Stomach (tissue), 4 donors: Measurements from ENCODE around the gene AGAP3.

ENCODE experiments used
- CTCF ChIP-seq, 7 experiments: fragments of 450-650 bp in 4 of 7; fragments of 200-600 bp in 3 of 7; sonication (generic) in 3 of 7; IDR thresholded peaks; one replicate each; pipeline ENCODE4 v1.5.1; 2016 to 2019; ENCODE audit warnings: antibody characterized with exemption in 7 of 7, control low read depth in 2 of 7, mild to moderate bottlenecking in 1 of 7
- POLR2AphosphoS5 ChIP-seq, 3 donors: sonication (generic); formaldehyde crosslinking; IDR thresholded peaks; one replicate each; pipeline ENCODE4 v1.6.1; 2016; ENCODE audit warnings: antibody characterized with exemption in 3 of 3

- TF ChIP-seq CTCF (IDR thresholded peaks at IDR 0.05) (no peak), POLR2AphosphoS5 (IDR thresholded peaks at IDR 0.05) (no peak)
Measured at GRCh38 chr7:151103973-151104372, 17.7 kb downstream of the AGAP3 start.
